HepG2 (cell line): ENCODE data around the gene CPSF4. TPM values are rescaled to one million over a fixed set of nuclear protein-coding genes. Genes with fewer than 3 reads are reported as not detected.

Source experiments
- ARHGAP35 ChIP-seq: sonication (generic); formaldehyde crosslinking; IDR thresholded peaks from 2 replicates; pipeline ENCODE4 v1.9.0; 2022; ENCODE audit warnings: mild to moderate bottlenecking, inconsistent platforms, moderate library complexity, missing genetic modification reagents, borderline replicate concordance
- CBX1 ChIP-seq: IDR thresholded peaks from one replicate; pipeline ENCODE4 v1.6.1; 2016; ENCODE audit warnings: antibody characterized with exemption, low read depth
- CBX2 ChIP-seq, 2 experiments: fragments of 200-600 bp in 1 of 2; sonication (generic); formaldehyde crosslinking in 1 of 2; IDR thresholded peaks; 2 replicates each; pipeline versions ENCODE4 v1.7.0 to v1.8.1; 2018 to 2022; ENCODE audit warnings: low read depth in 2 of 2, low read length in 1 of 2, mild to moderate bottlenecking in 1 of 2, missing genetic modification reagents in 1 of 2
- DNMT3B ChIP-seq: conservative IDR thresholded peaks from 2 replicates; pipeline ENCODE4 v1.6.1; 2016; ENCODE audit warnings: missing biosample characterization, control low read depth
- GFI1 ChIP-seq: sonication (generic); formaldehyde crosslinking; IDR thresholded peaks from 2 replicates; pipeline ENCODE4 v1.5.0; 2020; ENCODE audit warnings: missing genetic modification reagents, mild to moderate bottlenecking, borderline replicate concordance
- HOXA5 ChIP-seq: sonication (generic); formaldehyde crosslinking; IDR thresholded peaks from 2 replicates; pipeline ENCODE4 v1.4.0; 2020; ENCODE audit warnings: missing genetic modification reagents
- KAT7 ChIP-seq: IDR thresholded peaks from 2 replicates; pipeline ENCODE4 v1.6.1; 2018; ENCODE audit warnings: borderline replicate concordance, missing compliant biosample characterization
- MXI1 ChIP-seq: IDR thresholded peaks from 3 replicates; pipeline ENCODE4 v1.6.1; 2012; ENCODE audit warnings: low read depth, low read length, inconsistent platforms, borderline replicate concordance
- NFATC3 ChIP-seq: sonication (generic); formaldehyde crosslinking; IDR thresholded peaks from 2 replicates; pipeline ENCODE4 v1.5.1; 2020; ENCODE audit warnings: mild to moderate bottlenecking, missing genetic modification reagents
- NFYC ChIP-seq: IDR thresholded peaks from 2 replicates; pipeline ENCODE4 v1.6.1; 2016; ENCODE audit warnings: missing genetic modification reagents, missing compliant biosample characterization
- PHB2 ChIP-seq: fragments of 450-650 bp; IDR thresholded peaks from 2 replicates; pipeline ENCODE4 v1.6.1; 2018; ENCODE audit not compliant: partially characterized antibody
- PPARG ChIP-seq: conservative IDR thresholded peaks from 2 replicates; pipeline ENCODE4 v1.6.1; 2016; ENCODE audit warnings: missing biosample characterization, missing genetic modification reagents
- PRPF4 ChIP-seq: fragments of 200-400 bp; formaldehyde crosslinking; IDR thresholded peaks from 2 replicates; pipeline ENCODE4 v1.6.1; 2016; ENCODE audit warnings: low read length, low read depth; ENCODE audit not compliant: poor library complexity, severe bottlenecking
- ZNF367 ChIP-seq: sonication (generic); formaldehyde crosslinking; IDR thresholded peaks from 2 replicates; pipeline ENCODE4 v1.4.0; 2020; ENCODE audit warnings: missing genetic modification reagents, borderline replicate concordance
- ZNF670 ChIP-seq: sonication (generic); formaldehyde crosslinking; IDR thresholded peaks from 2 replicates; pipeline ENCODE4 v1.8.0; 2022; ENCODE audit warnings: mild to moderate bottlenecking, missing genetic modification reagents, borderline replicate concordance
- ZNF713 ChIP-seq: sonication (generic); formaldehyde crosslinking; IDR thresholded peaks from 2 replicates; pipeline ENCODE4 v1.4.0; 2020; ENCODE audit warnings: mild to moderate bottlenecking, missing genetic modification reagents
- ZNF792 ChIP-seq: IDR thresholded peaks from 2 replicates; pipeline ENCODE4 v1.6.1; 2016
- polyA plus RNA-seq, 8 experiments: library from polyadenylated mRNA; depleted of rRNA in 3 of 8; stranded (reverse) in 7 of 8; unstranded in 1 of 8; fragments of >200 nt; fragmentation: Illumina TruSeq in 4 of 8; extraction: Trizol in 4 of 8; gene quantifications; 2 replicates each; pipeline versions ENCODE4 v1.2.1 to v1.2.3, GENCODE V29; 2011 to 2016; ENCODE audit warnings: low read depth in 4 of 8, missing spikeins in 1 of 8, mixed read lengths in 1 of 8; ENCODE audit not compliant: insufficient read depth in 1 of 8
- total RNA-seq, 5 experiments: library from RNA; depleted of rRNA; stranded (reverse); fragments of >200 nt; fragmentation: Illumina TruSeq; extraction: Trizol; gene quantifications; 2 replicates each; pipeline ENCODE4 v1.2.3, GENCODE V29; 2016; ENCODE audit warnings: low read depth in 1 of 5
- TF ChIP-seq, protein P1 (sequence below): sonication (generic); formaldehyde crosslinking; conservative IDR thresholded peaks from 2 replicates; pipeline ENCODE4 v1.8.0; 2022; ENCODE audit warnings: missing genetic modification reagents
- TF ChIP-seq, protein P2 (sequence below): sonication (generic); formaldehyde crosslinking; IDR thresholded peaks from 2 replicates; pipeline ENCODE4 v1.9.0; 2022; ENCODE audit warnings: low read depth, missing genetic modification reagents
- TF ChIP-seq, protein P3 (sequence below): sonication (generic); formaldehyde crosslinking; conservative IDR thresholded peaks from 2 replicates; pipeline ENCODE4 v1.4.0; 2020; ENCODE audit warnings: mild to moderate bottlenecking, missing genetic modification reagents, moderate library complexity
- TF ChIP-seq, protein P4 (sequence below), 2 experiments: fragments of 450-650 bp in 1 of 2; sonication (generic) in 1 of 2; formaldehyde crosslinking; IDR thresholded peaks; 2 replicates each; pipeline versions ENCODE4 v1.5.0 to v1.8.0; 2020 to 2022; ENCODE audit warnings: mild to moderate bottlenecking in 1 of 2, missing genetic modification reagents in 1 of 2

Gene CPSF4
- total and polyA plus RNA-seq, 2 of the 13 experiments (the other 11 are each of a cell fraction or from before 2014, with no cell fraction given): 34.1 to 49.6 TPM

DNA sequence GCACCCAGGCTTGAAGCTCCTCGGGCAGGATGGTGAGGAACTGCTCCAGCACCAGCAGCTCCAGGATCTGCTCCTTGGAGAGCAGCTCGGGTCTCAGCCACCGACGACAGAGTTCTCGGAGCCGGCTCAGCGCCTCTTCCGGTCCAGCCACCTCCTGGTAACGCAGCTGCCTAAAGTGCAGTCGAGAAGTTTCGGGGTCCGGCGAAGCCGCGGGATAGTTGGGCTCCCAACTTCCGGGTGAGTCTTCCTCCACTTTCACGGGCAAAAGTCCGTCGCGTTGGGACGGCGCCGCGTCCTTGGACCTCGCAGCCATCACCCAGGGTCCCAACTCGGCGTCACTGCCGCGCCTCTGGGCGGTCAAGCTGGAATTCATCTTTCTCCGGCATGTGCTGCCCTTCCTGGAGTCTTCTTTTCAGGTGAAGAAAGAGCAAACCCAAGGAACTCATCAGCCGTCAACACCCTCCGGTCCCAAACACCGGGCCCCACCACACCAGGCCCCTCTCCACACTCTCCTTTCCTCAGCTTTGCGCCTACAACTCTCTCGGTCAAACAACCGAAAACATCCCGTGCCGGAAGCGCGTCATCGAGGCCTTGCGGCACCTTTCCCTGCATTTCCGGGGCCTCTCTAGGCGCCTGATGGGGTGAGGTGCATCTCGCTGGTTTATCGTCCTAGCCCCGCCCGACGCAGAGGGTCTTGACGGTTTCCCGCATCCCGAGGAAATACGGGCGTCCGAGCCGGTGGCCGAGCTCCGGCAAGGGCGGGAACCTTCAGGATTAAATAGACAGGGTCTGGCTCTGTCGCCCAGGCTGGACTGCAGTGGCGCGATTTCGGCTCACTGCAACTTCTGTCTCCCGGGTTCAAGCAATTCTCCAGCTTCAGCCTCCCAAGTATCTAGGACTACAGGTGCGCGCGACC, 61.2 kb downstream of the CPSF4 start, which contains the start of gene ZNF394 (continued):
- TF ChIP-seq, protein P1, sequence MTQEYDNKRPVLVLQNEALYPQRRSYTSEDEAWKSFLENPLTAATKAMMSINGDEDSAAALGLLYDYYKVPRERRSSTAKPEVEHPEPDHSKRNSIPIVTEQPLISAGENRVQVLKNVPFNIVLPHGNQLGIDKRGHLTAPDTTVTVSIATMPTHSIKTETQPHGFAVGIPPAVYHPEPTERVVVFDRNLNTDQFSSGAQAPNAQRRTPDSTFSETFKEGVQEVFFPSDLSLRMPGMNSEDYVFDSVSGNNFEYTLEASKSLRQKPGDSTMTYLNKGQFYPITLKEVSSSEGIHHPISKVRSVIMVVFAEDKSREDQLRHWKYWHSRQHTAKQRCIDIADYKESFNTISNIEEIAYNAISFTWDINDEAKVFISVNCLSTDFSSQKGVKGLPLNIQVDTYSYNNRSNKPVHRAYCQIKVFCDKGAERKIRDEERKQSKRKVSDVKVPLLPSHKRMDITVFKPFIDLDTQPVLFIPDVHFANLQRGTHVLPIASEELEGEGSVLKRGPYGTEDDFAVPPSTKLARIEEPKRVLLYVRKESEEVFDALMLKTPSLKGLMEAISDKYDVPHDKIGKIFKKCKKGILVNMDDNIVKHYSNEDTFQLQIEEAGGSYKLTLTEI: no peak
- TF ChIP-seq NFATC3 (CRISPR knock-in tag): no peak
- TF ChIP-seq, protein P2, sequence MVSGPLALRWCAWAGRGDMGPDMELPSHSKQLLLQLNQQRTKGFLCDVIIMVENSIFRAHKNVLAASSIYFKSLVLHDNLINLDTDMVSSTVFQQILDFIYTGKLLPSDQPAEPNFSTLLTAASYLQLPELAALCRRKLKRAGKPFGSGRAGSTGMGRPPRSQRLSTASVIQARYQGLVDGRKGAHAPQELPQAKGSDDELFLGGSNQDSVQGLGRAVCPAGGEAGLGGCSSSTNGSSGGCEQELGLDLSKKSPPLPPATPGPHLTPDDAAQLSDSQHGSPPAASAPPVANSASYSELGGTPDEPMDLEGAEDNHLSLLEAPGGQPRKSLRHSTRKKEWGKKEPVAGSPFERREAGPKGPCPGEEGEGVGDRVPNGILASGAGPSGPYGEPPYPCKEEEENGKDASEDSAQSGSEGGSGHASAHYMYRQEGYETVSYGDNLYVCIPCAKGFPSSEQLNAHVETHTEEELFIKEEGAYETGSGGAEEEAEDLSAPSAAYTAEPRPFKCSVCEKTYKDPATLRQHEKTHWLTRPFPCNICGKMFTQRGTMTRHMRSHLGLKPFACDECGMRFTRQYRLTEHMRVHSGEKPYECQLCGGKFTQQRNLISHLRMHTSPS (CRISPR knock-in tag): no peak; the same call in 1 of the 2 replicates
- TF ChIP-seq GFI1 (CRISPR knock-in tag): peak; percentile 11; the same call in 1 of the 2 replicates
- no peak for TF ChIP-seq CBX2 (IDR thresholded peaks at IDR 0.05; ENCODE audit: low read depth, low read length)
- TF ChIP-seq CBX2 (CRISPR knock-in tag; IDR thresholded peaks at IDR 0.05; ENCODE audit: low read depth): no peak
- TF ChIP-seq, protein P3, sequence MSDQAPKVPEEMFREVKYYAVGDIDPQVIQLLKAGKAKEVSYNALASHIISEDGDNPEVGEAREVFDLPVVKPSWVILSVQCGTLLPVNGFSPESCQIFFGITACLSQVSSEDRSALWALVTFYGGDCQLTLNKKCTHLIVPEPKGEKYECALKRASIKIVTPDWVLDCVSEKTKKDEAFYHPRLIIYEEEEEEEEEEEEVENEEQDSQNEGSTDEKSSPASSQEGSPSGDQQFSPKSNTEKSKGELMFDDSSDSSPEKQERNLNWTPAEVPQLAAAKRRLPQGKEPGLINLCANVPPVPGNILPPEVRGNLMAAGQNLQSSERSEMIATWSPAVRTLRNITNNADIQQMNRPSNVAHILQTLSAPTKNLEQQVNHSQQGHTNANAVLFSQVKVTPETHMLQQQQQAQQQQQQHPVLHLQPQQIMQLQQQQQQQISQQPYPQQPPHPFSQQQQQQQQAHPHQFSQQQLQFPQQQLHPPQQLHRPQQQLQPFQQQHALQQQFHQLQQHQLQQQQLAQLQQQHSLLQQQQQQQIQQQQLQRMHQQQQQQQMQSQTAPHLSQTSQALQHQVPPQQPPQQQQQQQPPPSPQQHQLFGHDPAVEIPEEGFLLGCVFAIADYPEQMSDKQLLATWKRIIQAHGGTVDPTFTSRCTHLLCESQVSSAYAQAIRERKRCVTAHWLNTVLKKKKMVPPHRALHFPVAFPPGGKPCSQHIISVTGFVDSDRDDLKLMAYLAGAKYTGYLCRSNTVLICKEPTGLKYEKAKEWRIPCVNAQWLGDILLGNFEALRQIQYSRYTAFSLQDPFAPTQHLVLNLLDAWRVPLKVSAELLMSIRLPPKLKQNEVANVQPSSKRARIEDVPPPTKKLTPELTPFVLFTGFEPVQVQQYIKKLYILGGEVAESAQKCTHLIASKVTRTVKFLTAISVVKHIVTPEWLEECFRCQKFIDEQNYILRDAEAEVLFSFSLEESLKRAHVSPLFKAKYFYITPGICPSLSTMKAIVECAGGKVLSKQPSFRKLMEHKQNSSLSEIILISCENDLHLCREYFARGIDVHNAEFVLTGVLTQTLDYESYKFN (CRISPR knock-in tag): no peak
- peak; percentile 68; the same call in 1 of the 2 replicates for TF ChIP-seq ZNF670 (CRISPR knock-in tag)
- TF ChIP-seq KAT7: no peak; the same call in 1 of the 2 replicates
- TF ChIP-seq ZNF713 (CRISPR knock-in tag): no peak
- TF ChIP-seq PPARG (CRISPR knock-in tag): no peak
- TF ChIP-seq ZNF367 (CRISPR knock-in tag): no peak
- TF ChIP-seq DNMT3B: no peak
- TF ChIP-seq MXI1: peak; percentile 70; the same call in 1 of the 3 replicates
- TF ChIP-seq ARHGAP35 (CRISPR knock-in tag): peak; percentile 80; the same call in 1 of the 2 replicates
- TF ChIP-seq HOXA5 (CRISPR knock-in tag): peak; percentile 24; the same call in 1 of the 2 replicates
- no peak for TF ChIP-seq PHB2
- no peak for TF ChIP-seq PRPF4
- TF ChIP-seq ZNF792 (CRISPR knock-in tag): 0 out of 2 replicates have a peak, but pooled peaks have one; percentile 41
- TF ChIP-seq, protein P4, sequence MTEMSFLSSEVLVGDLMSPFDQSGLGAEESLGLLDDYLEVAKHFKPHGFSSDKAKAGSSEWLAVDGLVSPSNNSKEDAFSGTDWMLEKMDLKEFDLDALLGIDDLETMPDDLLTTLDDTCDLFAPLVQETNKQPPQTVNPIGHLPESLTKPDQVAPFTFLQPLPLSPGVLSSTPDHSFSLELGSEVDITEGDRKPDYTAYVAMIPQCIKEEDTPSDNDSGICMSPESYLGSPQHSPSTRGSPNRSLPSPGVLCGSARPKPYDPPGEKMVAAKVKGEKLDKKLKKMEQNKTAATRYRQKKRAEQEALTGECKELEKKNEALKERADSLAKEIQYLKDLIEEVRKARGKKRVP (CRISPR knock-in tag; IDR thresholded peaks at IDR 0.05): peak in 1 of 2 experiments; percentile 29; a peak in 1 of 4 replicates
- TF ChIP-seq NFYC (CRISPR knock-in tag): peak; percentile 71
- TF ChIP-seq CBX1: no peak
